GM23338 (cell line): ENCODE measurements around the gene ERICH3. TPM values are rescaled to one million over a fixed set of nuclear protein-coding genes. Genes with fewer than 3 reads are reported as not detected.

Experiments used
- ATAC-seq: fragments of 200-7000 bp; cut with Tn5 transposase; 3 replicates; pipeline ENCODE4 v1.9.1; 2020
- DNase-seq: peaks from one replicate; pipeline ENCODE4 v3.0.0-alpha.2; 2015; ENCODE audit warnings: low spot score
- H2AFZ ChIP-seq: fragments of 200-600 bp; sonication (generic); 2 replicates; pipeline ENCODE4 v1.8.0; 2016; ENCODE audit warnings: antibody characterized with exemption, mild to moderate bottlenecking, moderate library complexity
- H3F3A ChIP-seq: fragments of 200-600 bp; sonication (generic); replicated peaks from 2 replicates; pipeline ENCODE4 v1.8.0; 2017; ENCODE audit warnings: antibody characterized with exemption, mixed run types, low read depth
- H3K27ac ChIP-seq: fragments of 200-600 bp; sonication (generic); 2 replicates; pipeline ENCODE4 v1.6.1; 2016; ENCODE audit warnings: low read depth
- H3K27me3 ChIP-seq: fragments of 200-600 bp; sonication (generic); 2 replicates; pipeline ENCODE4 v1.8.0; 2016; ENCODE audit warnings: mild to moderate bottlenecking, mixed run types, moderate library complexity; ENCODE audit not compliant: insufficient read depth
- H3K36me3 ChIP-seq: fragments of 200-600 bp; sonication (generic); 2 replicates; pipeline ENCODE4 v1.8.0; 2016; ENCODE audit warnings: mild to moderate bottlenecking; ENCODE audit not compliant: insufficient read depth
- H3K4me1 ChIP-seq: fragments of 200-600 bp; sonication (generic); 2 replicates; pipeline ENCODE4 v1.8.0; 2016; ENCODE audit warnings: mild to moderate bottlenecking, moderate library complexity; ENCODE audit not compliant: insufficient read depth
- H3K4me2 ChIP-seq: fragments of 200-600 bp; sonication (generic); 2 replicates; pipeline ENCODE4 v1.7.1; 2017; ENCODE audit warnings: mixed run types
- H3K4me3 ChIP-seq: fragments of 200-600 bp; sonication (generic); 2 replicates; pipeline ENCODE4 v1.6.1; 2016; ENCODE audit warnings: mixed run types
- H3K79me2 ChIP-seq: fragments of 200-600 bp; sonication (generic); replicated peaks from 2 replicates; pipeline ENCODE4 v1.8.0; 2017; ENCODE audit warnings: mild to moderate bottlenecking; ENCODE audit not compliant: insufficient read depth
- H3K9me2 ChIP-seq: fragments of 200-600 bp; sonication (generic); 2 replicates; pipeline ENCODE4 v1.8.0; 2017; ENCODE audit not compliant: insufficient read depth
- H4K20me1 ChIP-seq: fragments of 200-600 bp; sonication (generic); replicated peaks from 2 replicates; pipeline ENCODE4 v1.8.0; 2017; ENCODE audit warnings: mild to moderate bottlenecking; ENCODE audit not compliant: insufficient read depth
- H3K27ac Mint-ChIP-seq: 2 replicates; pipeline ENCODE4 v1.8.0; 2020; ENCODE audit warnings: inconsistent platforms, mild to moderate bottlenecking, moderate library complexity, mixed read lengths
- H3K27me3 Mint-ChIP-seq: 3 replicates; pipeline ENCODE4 v1.8.0; 2022; ENCODE audit warnings: low read depth, mild to moderate bottlenecking, moderate library complexity, mixed read lengths, inconsistent platforms; ENCODE audit not compliant: insufficient read depth, poor library complexity
- H3K36me3 Mint-ChIP-seq: 3 replicates; pipeline ENCODE4 v1.8.0; 2021; ENCODE audit warnings: low read depth, mild to moderate bottlenecking, inconsistent platforms, moderate library complexity, mixed read lengths
- H3K4me1 Mint-ChIP-seq: 3 replicates; pipeline ENCODE4 v1.8.0; 2020; ENCODE audit warnings: mild to moderate bottlenecking, inconsistent platforms, mixed read lengths
- H3K4me3 Mint-ChIP-seq: 3 replicates; pipeline ENCODE4 v1.8.0; 2021; ENCODE audit warnings: moderate library complexity, mild to moderate bottlenecking, inconsistent platforms, mixed read lengths
- H3K9me3 Mint-ChIP-seq: 3 replicates; pipeline ENCODE4 v1.8.0; 2020; ENCODE audit warnings: moderate library complexity, mild to moderate bottlenecking, inconsistent platforms, mixed read lengths
- CREB1 ChIP-seq: fragments of 250-450 bp; sonication (Bioruptor Pico); IDR thresholded peaks from 2 replicates; pipeline ENCODE4 v1.5.0; 2020; ENCODE audit warnings: low read depth, mild to moderate bottlenecking, moderate library complexity
- EZH2 ChIP-seq: fragments of 200-600 bp; sonication (generic); IDR thresholded peaks from one replicate; pipeline ENCODE4 v1.8.0; 2017; ENCODE audit warnings: antibody characterized with exemption, mild to moderate bottlenecking, low read depth; ENCODE audit not compliant: unreplicated experiment
- EZH2phosphoT487 ChIP-seq: fragments of 200-600 bp; sonication (generic); IDR thresholded peaks from one replicate; pipeline ENCODE4 v1.8.1; 2018; ENCODE audit warnings: antibody characterized with exemption; ENCODE audit not compliant: unreplicated experiment
- NANOG ChIP-seq: IDR thresholded peaks from 2 replicates; pipeline ENCODE4 v1.6.1; 2016; ENCODE audit warnings: antibody characterized with exemption, borderline replicate concordance
- STAT1 ChIP-seq: IDR thresholded peaks from one replicate; pipeline ENCODE4 v1.6.1; 2016; ENCODE audit warnings: antibody characterized with exemption; ENCODE audit not compliant: unreplicated experiment
- ZNF114 ChIP-seq: fragments of 250-450 bp; sonication (Bioruptor Pico); IDR thresholded peaks from 2 replicates; pipeline ENCODE4 v1.5.0; 2020; ENCODE audit warnings: mild to moderate bottlenecking, moderate library complexity
- ZNF331 ChIP-seq: fragments of 250-450 bp; sonication (Bioruptor Pico); IDR thresholded peaks from 2 replicates; pipeline ENCODE4 v1.5.0; 2020; ENCODE audit warnings: low read depth, mild to moderate bottlenecking, moderate library complexity
- polyA plus RNA-seq: library from polyadenylated mRNA; unstranded; fragments of >200 nt; fragmentation: Nextera tagmentation; extraction: Ambion mirVana; gene quantifications from 2 replicates; pipeline ENCODE4 v1.2.1, GENCODE V29; 2016
- total RNA-seq: library from RNA; depleted of rRNA; stranded (reverse); fragments of >200 nt; shearing (Covaris generic); gene quantifications from 2 replicates; pipeline ENCODE4 v1.2.3, GENCODE V29; 2014
- TF ChIP-seq, protein P1 (sequence below): IDR thresholded peaks from one replicate; pipeline ENCODE4 v1.6.1; 2018; ENCODE audit warnings: antibody characterized with exemption; ENCODE audit not compliant: unreplicated experiment
- TF ChIP-seq, protein P2 (sequence below), 2 experiments: fragments of 200-600 bp in 1 of 2; sonication (generic) in 1 of 2; conservative IDR thresholded peaks; 2 replicates each; pipeline versions ENCODE4 v1.5.1 to v1.6.1; 2016 to 2017; ENCODE audit warnings: antibody characterized with exemption in 2 of 2, low read depth in 2 of 2, mild to moderate bottlenecking in 2 of 2, moderate library complexity in 1 of 2
- TF ChIP-seq, protein P3 (sequence below): IDR thresholded peaks from 2 replicates; pipeline ENCODE4 v1.6.1; 2016; ENCODE audit warnings: antibody characterized with exemption

The ERICH3 gene
- total and polyA plus RNA-seq, 2 experiments from 2014 or later, result not detected

DNA sequence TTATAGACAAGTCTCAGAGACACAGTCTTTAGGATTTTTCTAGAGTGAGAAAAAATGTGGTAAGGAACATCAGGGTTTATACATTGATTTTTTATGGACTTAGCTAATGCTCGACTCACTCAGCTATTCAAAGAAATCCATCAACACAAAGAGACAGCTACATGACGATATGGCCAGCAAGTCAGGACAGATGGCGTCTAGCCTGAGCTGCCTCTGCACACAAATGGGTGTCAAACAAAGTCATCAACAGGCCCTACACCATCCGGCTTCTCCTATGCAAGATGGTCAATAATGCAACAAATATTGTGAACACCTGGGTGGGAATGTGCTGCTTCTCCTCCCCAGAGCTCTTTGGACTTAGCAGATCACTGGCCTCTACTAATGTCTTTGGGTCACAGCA lies 13.3 kb upstream of the ERICH3 start:
- no peaks in the 10 kb centered on the region for H3F3A ChIP-seq
- H3K4me3 ChIP-seq, result no peak overlapping the region
- H3K4me2 ChIP-seq, result no peak overlapping the region
- no peaks in the 10 kb centered on the region for H3K36me3 Mint-ChIP-seq
- no peaks in the 10 kb centered on the region for H3K9me2 ChIP-seq
- H3K27me3 ChIP-seq, result no peaks in the 10 kb centered on the region
- ATAC-seq (no peak), DNase-seq (no peak)
- no peaks in the 10 kb centered on the region for H3K79me2 ChIP-seq
- H3K27ac Mint-ChIP-seq, result no peak overlapping the region; the same call in 1 of the 2 replicates
- no peak overlapping the region for H3K4me3 Mint-ChIP-seq
- H3K27ac ChIP-seq, result no peak overlapping the region
- peaks cover 9% of the 10 kb centered on the region for H3K4me1 Mint-ChIP-seq
- no peak overlapping the region for H2AFZ ChIP-seq
- H3K4me1 ChIP-seq, result no peaks in the 10 kb centered on the region
- TF ChIP-seq, protein P1, sequence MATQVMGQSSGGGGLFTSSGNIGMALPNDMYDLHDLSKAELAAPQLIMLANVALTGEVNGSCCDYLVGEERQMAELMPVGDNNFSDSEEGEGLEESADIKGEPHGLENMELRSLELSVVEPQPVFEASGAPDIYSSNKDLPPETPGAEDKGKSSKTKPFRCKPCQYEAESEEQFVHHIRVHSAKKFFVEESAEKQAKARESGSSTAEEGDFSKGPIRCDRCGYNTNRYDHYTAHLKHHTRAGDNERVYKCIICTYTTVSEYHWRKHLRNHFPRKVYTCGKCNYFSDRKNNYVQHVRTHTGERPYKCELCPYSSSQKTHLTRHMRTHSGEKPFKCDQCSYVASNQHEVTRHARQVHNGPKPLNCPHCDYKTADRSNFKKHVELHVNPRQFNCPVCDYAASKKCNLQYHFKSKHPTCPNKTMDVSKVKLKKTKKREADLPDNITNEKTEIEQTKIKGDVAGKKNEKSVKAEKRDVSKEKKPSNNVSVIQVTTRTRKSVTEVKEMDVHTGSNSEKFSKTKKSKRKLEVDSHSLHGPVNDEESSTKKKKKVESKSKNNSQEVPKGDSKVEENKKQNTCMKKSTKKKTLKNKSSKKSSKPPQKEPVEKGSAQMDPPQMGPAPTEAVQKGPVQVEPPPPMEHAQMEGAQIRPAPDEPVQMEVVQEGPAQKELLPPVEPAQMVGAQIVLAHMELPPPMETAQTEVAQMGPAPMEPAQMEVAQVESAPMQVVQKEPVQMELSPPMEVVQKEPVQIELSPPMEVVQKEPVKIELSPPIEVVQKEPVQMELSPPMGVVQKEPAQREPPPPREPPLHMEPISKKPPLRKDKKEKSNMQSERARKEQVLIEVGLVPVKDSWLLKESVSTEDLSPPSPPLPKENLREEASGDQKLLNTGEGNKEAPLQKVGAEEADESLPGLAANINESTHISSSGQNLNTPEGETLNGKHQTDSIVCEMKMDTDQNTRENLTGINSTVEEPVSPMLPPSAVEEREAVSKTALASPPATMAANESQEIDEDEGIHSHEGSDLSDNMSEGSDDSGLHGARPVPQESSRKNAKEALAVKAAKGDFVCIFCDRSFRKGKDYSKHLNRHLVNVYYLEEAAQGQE, result no peak
- no peak for TF ChIP-seq EZH2
- TF ChIP-seq STAT1, result no peak
- TF ChIP-seq EZH2phosphoT487, result no peak
- H3K9me3 Mint-ChIP-seq, result no peaks in the 10 kb centered on the region
- H3K27me3 Mint-ChIP-seq, result no peaks in the 10 kb centered on the region
- H4K20me1 ChIP-seq, result no peaks in the 10 kb centered on the region
- no peaks in the 10 kb centered on the region for H3K36me3 ChIP-seq

DNA sequence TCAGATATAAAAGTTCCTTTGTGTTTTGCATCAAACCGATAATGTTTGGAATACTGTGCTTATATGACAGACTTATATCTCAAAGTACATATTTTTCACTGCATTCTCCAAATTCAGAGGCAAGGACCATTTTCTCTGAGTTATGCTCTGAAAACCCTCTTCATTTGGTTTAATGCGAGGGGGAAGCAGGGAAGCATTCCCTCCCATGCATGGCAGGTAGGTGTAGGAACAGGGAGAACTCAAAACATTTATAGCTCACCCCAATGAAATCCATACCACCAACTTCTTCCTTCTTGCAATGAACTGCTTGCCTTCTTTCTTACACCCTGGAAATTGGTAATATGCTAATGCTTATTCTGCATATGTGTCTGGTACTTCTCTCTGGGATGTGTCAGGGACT lies 10.7 kb upstream of the ERICH3 start:
- H3K36me3 Mint-ChIP-seq, result no peaks in the 10 kb centered on the region
- no peaks in the 10 kb centered on the region for H3K79me2 ChIP-seq
- no peak overlapping the region for H3K4me3 Mint-ChIP-seq
- ATAC-seq (no peak), DNase-seq (no peak)
- no peak overlapping the region for H2AFZ ChIP-seq
- no peaks in the 10 kb centered on the region for H3K9me2 ChIP-seq
- no peaks in the 10 kb centered on the region for H3K4me1 ChIP-seq
- H3K4me3 ChIP-seq, result no peak overlapping the region
- H3K27ac Mint-ChIP-seq, result no peak overlapping the region
- H3K4me2 ChIP-seq, result no peak overlapping the region
- H3K9me3 Mint-ChIP-seq, result no peaks in the 10 kb centered on the region
- H3K36me3 ChIP-seq, result no peaks in the 10 kb centered on the region
- no peaks in the 10 kb centered on the region; the same call in 2 of the 3 replicates for H3K4me1 Mint-ChIP-seq
- no peaks in the 10 kb centered on the region for H4K20me1 ChIP-seq
- no peak overlapping the region for H3K27ac ChIP-seq
- H3K27me3 Mint-ChIP-seq, result no peaks in the 10 kb centered on the region
- H3K27me3 ChIP-seq, result no peaks in the 10 kb centered on the region
- no peaks in the 10 kb centered on the region for H3F3A ChIP-seq
- TF ChIP-seq, protein P2, sequence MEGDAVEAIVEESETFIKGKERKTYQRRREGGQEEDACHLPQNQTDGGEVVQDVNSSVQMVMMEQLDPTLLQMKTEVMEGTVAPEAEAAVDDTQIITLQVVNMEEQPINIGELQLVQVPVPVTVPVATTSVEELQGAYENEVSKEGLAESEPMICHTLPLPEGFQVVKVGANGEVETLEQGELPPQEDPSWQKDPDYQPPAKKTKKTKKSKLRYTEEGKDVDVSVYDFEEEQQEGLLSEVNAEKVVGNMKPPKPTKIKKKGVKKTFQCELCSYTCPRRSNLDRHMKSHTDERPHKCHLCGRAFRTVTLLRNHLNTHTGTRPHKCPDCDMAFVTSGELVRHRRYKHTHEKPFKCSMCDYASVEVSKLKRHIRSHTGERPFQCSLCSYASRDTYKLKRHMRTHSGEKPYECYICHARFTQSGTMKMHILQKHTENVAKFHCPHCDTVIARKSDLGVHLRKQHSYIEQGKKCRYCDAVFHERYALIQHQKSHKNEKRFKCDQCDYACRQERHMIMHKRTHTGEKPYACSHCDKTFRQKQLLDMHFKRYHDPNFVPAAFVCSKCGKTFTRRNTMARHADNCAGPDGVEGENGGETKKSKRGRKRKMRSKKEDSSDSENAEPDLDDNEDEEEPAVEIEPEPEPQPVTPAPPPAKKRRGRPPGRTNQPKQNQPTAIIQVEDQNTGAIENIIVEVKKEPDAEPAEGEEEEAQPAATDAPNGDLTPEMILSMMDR (conservative IDR thresholded peaks at IDR 0.05; ENCODE audit: low read depth in 2 of 2), result no peak
- TF ChIP-seq ZNF114 (CRISPR knock-in tag), result no peak
- no peak for TF ChIP-seq EZH2phosphoT487
- TF ChIP-seq, protein P3, sequence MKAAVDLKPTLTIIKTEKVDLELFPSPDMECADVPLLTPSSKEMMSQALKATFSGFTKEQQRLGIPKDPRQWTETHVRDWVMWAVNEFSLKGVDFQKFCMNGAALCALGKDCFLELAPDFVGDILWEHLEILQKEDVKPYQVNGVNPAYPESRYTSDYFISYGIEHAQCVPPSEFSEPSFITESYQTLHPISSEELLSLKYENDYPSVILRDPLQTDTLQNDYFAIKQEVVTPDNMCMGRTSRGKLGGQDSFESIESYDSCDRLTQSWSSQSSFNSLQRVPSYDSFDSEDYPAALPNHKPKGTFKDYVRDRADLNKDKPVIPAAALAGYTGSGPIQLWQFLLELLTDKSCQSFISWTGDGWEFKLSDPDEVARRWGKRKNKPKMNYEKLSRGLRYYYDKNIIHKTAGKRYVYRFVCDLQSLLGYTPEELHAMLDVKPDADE, result no peak
- TF ChIP-seq, protein P1, result no peak
- no peak for TF ChIP-seq CREB1 (CRISPR knock-in tag)
- TF ChIP-seq STAT1, result no peak
- no peak for TF ChIP-seq NANOG
- no peak for TF ChIP-seq EZH2
- TF ChIP-seq ZNF331 (CRISPR knock-in tag), result no peak
